ENCODE data around the gene KRTAP10-10.
"Not testable (repeated sequence)": the region's sequence is repeated elsewhere in the genome, so short reads cannot be mapped to it uniquely, and the experiment has no call there.

Gene KRTAP10-10

DNA sequence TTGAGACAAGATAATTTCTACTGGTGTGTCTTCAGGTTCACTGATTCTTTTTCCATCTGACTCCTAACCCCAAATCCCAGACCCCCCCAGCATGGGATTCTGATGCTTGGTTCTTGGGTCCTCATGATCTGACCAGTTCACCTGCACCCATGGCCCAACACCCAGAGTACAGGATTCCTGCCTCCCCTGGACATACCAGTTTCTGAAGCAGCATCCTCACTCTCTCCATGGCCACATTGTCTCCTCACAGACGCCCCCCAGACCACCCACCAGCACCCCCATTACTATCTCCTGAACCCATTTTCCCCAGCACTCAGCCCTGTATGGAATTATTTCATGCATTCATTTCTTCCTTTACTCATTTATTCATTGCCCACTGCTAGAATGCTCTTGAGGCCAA, 19.7 kb downstream of the KRTAP10-10 start:
- no peaks in the 10 kb centered on the region for H4K20me1 ChIP-seq (ENCODE audit: insufficient read depth, low read length)
- H3K9ac ChIP-seq (ENCODE audit: low read length): no peak overlapping the region
- H3K9me3 ChIP-seq (ENCODE audit: insufficient read depth, low read length): no peaks in the 10 kb centered on the region
- no peak overlapping the region for H3K4me3 ChIP-seq (ENCODE audit: low read length)
- no peak for TF ChIP-seq EZH2phosphoT487 (IDR thresholded peaks at IDR 0.05; ENCODE audit: low read depth)
- TF ChIP-seq, protein P1, sequence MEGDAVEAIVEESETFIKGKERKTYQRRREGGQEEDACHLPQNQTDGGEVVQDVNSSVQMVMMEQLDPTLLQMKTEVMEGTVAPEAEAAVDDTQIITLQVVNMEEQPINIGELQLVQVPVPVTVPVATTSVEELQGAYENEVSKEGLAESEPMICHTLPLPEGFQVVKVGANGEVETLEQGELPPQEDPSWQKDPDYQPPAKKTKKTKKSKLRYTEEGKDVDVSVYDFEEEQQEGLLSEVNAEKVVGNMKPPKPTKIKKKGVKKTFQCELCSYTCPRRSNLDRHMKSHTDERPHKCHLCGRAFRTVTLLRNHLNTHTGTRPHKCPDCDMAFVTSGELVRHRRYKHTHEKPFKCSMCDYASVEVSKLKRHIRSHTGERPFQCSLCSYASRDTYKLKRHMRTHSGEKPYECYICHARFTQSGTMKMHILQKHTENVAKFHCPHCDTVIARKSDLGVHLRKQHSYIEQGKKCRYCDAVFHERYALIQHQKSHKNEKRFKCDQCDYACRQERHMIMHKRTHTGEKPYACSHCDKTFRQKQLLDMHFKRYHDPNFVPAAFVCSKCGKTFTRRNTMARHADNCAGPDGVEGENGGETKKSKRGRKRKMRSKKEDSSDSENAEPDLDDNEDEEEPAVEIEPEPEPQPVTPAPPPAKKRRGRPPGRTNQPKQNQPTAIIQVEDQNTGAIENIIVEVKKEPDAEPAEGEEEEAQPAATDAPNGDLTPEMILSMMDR (IDR thresholded peaks at IDR 0.05; ENCODE audit: low read depth, low read length): no peak
- H3K4me1 ChIP-seq (ENCODE audit: low read length): no peaks in the 10 kb centered on the region
- no peaks in the 10 kb centered on the region for H3K27me3 ChIP-seq (ENCODE audit: low read depth, low read length)
- no peak overlapping the region for H2AFZ ChIP-seq (ENCODE audit: low read depth, low read length)
- H3K27ac ChIP-seq (ENCODE audit: low read length): no peak overlapping the region
- no peaks in the 10 kb centered on the region for H3K79me2 ChIP-seq (ENCODE audit: low read length)
- H3K4me2 ChIP-seq (ENCODE audit: low read length): no peak overlapping the region
- H3K36me3 ChIP-seq (replicated peaks; ENCODE audit: low read depth, low read length): no peaks in the 10 kb centered on the region

DNA sequence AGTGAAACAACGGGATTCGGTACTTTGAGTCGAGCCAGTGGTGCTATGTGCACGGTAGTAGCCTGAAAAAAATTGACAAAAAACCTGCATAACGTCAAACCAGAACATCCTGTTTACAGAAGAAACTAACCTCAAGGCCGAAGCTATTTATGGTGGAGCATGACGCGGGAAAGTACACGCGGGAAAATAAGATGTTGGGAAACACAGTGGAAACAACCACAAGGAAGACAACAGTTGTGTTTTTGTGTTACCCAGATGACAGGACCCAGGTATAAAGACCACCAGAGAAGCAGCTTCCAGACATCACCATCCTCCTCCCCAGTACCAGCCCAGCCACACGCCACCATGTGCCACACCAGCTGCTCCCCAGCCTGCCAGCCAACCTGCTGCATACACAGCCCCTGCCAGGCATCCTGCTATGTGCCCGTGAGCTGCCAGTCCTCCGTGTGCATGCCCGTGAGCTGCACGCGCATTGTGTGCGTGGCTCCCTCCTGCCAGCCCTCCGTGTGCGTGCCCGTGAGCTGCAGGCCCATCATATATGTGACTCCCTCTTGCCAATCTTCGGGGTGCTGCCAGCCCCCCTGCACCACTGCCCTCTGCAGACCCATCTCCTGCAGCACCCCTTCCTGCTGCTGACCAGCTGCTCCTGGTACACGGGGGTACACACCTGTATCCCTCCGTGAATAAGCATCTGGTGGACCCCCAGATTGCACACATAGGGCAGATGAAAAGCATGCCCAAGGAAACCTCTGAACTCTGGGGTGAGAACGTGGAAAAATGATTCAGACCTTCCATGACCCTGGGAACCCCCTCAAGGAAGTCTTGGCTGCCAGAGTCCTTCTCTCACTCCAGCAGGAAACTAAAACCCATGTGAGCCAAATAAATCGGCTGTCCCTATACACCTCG, 20.7 kb downstream of the KRTAP10-10 start, which contains the start of gene KRTAP12-3:
TSS of gene KRTAP12-3 (plus strand) at position 298 of the 906 bp plus-strand sequence. CDS start at position 346, 48 bp downstream.
- no peaks in the 10 kb centered on the region for H3K36me3 ChIP-seq (replicated peaks; ENCODE audit: low read depth, low read length)
- no peaks in the 10 kb centered on the region for H3K27me3 ChIP-seq (ENCODE audit: low read depth, low read length)
- no peaks in the 10 kb centered on the region for H3K4me1 ChIP-seq (ENCODE audit: low read length)
- H4K20me1 ChIP-seq (ENCODE audit: insufficient read depth, low read length): no peaks in the 10 kb centered on the region
- no peaks in the 10 kb centered on the region for H3K79me2 ChIP-seq (ENCODE audit: low read length)
- H3K9me3 ChIP-seq (ENCODE audit: insufficient read depth, low read length): no peaks in the 10 kb centered on the region
- H3K27ac ChIP-seq (ENCODE audit: low read length): no peak within 1 kb of the TSS
- no peak within 1 kb of the TSS for H3K9ac ChIP-seq (ENCODE audit: low read length)
- TF ChIP-seq, protein P1 (IDR thresholded peaks at IDR 0.05; ENCODE audit: low read depth, low read length): no peak
- no peak for TF ChIP-seq EZH2phosphoT487 (IDR thresholded peaks at IDR 0.05; ENCODE audit: low read depth)
- no peak within 1 kb of the TSS for H2AFZ ChIP-seq (ENCODE audit: low read depth, low read length)
- no peak within 1 kb of the TSS for H3K4me2 ChIP-seq (ENCODE audit: low read length)
- H3K4me3 ChIP-seq (ENCODE audit: low read length): no peak within 1 kb of the TSS

DNA sequence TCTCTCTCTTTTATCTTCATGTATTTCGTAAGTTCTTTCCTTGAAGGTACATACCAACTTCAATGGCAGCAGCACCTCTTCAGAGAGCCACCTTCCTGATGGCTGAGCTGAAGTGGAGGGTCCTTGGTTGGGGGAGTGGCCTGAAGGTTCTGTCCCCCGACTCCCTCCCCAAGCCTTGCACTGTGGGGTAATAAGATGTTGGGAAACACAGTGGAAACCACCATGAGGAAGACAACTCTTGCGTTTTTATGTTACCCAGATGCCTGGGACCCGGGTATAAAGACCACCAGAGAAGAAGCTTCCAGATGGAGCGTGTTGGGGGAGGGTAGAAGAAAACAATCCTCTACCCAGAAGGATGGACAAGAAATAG, 21.4 kb downstream of the KRTAP10-10 start:
- Histone ChIP-seq H2AFZ (ENCODE audit: low read depth, low read length) (no peak overlapping the region), H3K4me2 (ENCODE audit: low read length) (no peak overlapping the region), H3K9ac (ENCODE audit: low read length) (no peak overlapping the region), H3K9me3 (ENCODE audit: insufficient read depth, low read length) (no peaks in the 10 kb centered on the region), H3K36me3 (replicated peaks; ENCODE audit: low read depth, low read length) (no peaks in the 10 kb centered on the region), H4K20me1 (ENCODE audit: insufficient read depth, low read length) (no peaks in the 10 kb centered on the region), H3K27me3 (ENCODE audit: low read depth, low read length) (no peaks in the 10 kb centered on the region), H3K4me3 (ENCODE audit: low read length) (no peak overlapping the region), H3K79me2 (ENCODE audit: low read length) (no peaks in the 10 kb centered on the region), H3K27ac (ENCODE audit: low read length) (no peak overlapping the region), H3K4me1 (ENCODE audit: low read length) (no peaks in the 10 kb centered on the region)
- TF ChIP-seq, protein P1 (IDR thresholded peaks at IDR 0.05; ENCODE audit: low read depth, low read length): no peak
- no peak for TF ChIP-seq EZH2phosphoT487 (IDR thresholded peaks at IDR 0.05; ENCODE audit: low read depth)

DNA sequence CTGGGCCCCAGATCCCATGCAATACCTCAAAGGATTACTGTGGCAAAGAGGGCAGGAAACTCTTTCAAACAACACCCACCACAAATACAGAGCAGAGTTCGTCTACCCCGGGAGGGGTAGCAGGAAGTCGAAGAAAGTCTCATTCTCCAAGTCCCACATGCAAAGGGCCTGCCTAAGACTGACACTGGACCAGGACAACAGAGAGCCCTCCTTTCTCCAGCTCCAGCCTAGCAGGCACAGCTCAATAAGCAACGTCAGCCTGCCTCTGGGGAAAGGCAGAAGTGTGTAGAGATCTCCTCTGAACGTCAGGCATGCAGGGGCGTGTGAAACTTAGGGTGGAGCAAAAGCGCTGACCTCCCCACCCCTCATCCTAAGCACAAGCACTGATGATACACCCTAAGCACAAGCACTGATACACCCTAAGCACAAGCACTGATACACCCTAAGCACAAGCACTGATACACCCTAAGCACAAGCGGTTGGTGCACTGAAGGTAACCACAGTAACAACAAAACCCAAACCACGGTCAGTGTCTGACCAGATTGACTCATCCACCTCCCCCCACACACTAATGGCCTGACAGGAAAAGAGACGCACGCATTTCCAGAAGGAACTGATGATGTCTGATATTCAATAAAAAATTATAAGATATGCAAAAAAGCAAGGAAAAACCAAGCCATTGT, 21.9 kb downstream of the KRTAP10-10 start:
- H3K9ac ChIP-seq (ENCODE audit: low read length): no peak overlapping the region
- no peak overlapping the region for H3K27ac ChIP-seq (ENCODE audit: low read length)
- H2AFZ ChIP-seq (ENCODE audit: low read depth, low read length): no peak overlapping the region
- no peak overlapping the region for H3K4me3 ChIP-seq (ENCODE audit: low read length)
- no peaks in the 10 kb centered on the region for H3K4me1 ChIP-seq (ENCODE audit: low read length)
- TF ChIP-seq, protein P1 (IDR thresholded peaks at IDR 0.05; ENCODE audit: low read depth, low read length): no peak
- no peak for TF ChIP-seq EZH2phosphoT487 (IDR thresholded peaks at IDR 0.05; ENCODE audit: low read depth)
- no peaks in the 10 kb centered on the region for H3K9me3 ChIP-seq (ENCODE audit: insufficient read depth, low read length)
- no peaks in the 10 kb centered on the region for H3K79me2 ChIP-seq (ENCODE audit: low read length)
- H3K27me3 ChIP-seq (ENCODE audit: low read depth, low read length): no peaks in the 10 kb centered on the region
- no peaks in the 10 kb centered on the region for H3K36me3 ChIP-seq (replicated peaks; ENCODE audit: low read depth, low read length)
- no peak overlapping the region for H3K4me2 ChIP-seq (ENCODE audit: low read length)
- no peaks in the 10 kb centered on the region for H4K20me1 ChIP-seq (ENCODE audit: insufficient read depth, low read length)

DNA sequence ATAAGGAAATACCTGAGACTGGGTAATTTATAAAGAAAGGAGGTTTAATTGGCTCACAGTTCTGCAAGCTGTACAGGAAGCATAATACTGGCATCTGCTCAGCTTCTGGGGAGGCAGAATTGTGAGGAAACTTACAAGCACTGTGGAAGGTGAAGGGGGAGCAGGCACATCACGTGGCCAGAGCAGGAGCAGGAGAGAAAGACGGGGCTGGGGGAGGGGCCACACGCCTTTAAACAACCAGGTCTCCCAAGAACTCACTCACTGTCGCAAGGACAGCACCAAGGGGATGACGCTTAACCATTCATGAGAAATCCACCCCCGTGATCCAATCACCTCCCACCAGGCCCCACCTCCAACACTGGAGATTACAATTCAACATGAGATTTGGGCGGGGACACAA, 24.4 kb downstream of the KRTAP10-10 start:
- not testable (repeated sequence) for H3K4me1 ChIP-seq (ENCODE audit: low read length); H3K4me3 ChIP-seq (ENCODE audit: low read length); H3K9me3 ChIP-seq (ENCODE audit: insufficient read depth, low read length); H3K27ac ChIP-seq (ENCODE audit: low read length); H2AFZ ChIP-seq (ENCODE audit: low read depth, low read length); H3K9ac ChIP-seq (ENCODE audit: low read length); H3K36me3 ChIP-seq (replicated peaks; ENCODE audit: low read depth, low read length); H3K27me3 ChIP-seq (ENCODE audit: low read depth, low read length); H3K4me2 ChIP-seq (ENCODE audit: low read length); H3K79me2 ChIP-seq (ENCODE audit: low read length); H4K20me1 ChIP-seq (ENCODE audit: insufficient read depth, low read length)

Measured in OCI-LY3 (cell line).